Esophagus squamous epithelium (tissue), 5 donors: ENCODE results near the gene DLX6. TPM values are rescaled to one million over a fixed set of nuclear protein-coding genes. Genes with fewer than 3 reads are reported as not detected.

Experiments used
- DNase-seq: peaks from one replicate; lab custom pipeline; 2025; lab: John Stamatoyannopoulos, UW
- H3K27ac ChIP-seq, 4 donors: fragments of 200-600 bp; sonication (generic); one replicate each; pipeline ENCODE4 v1.5.1; 2016 to 2019; ENCODE audit warnings: mild to moderate bottlenecking in 1 of 4
- H3K27me3 ChIP-seq, 4 donors: fragments of 200-600 bp; sonication (generic); 1 replicate in 3 of 4; 2 replicates in 1 of 4; pipeline versions ENCODE4 v1.5.1 to v1.6.0; 2017 to 2021; ENCODE audit warnings: antibody characterized with exemption in 1 of 4
- H3K36me3 ChIP-seq, 3 donors: fragments of 200-600 bp; sonication (generic); one replicate each; pipeline ENCODE4 v1.5.1; 2016 to 2019
- H3K4me1 ChIP-seq, 3 donors: fragments of 200-600 bp; sonication (generic); one replicate each; pipeline ENCODE4 v1.5.1; 2017 to 2019
- H3K4me3 ChIP-seq, 4 donors: fragments of 200-600 bp; sonication (generic); 1 replicate in 3 of 4; 2 replicates in 1 of 4; pipeline ENCODE4 v1.5.1; 2016 to 2019; ENCODE audit warnings: mild to moderate bottlenecking in 2 of 4, moderate library complexity in 1 of 4
- H3K9me3 ChIP-seq, 3 donors: fragments of 200-600 bp; sonication (generic); one replicate each; pipeline ENCODE4 v1.5.1; 2016 to 2019
- POLR2A ChIP-seq, 4 donors: fragments of 450-650 bp; IDR thresholded peaks; one replicate each; pipeline ENCODE4 v1.6.1; 2017; ENCODE audit warnings: antibody characterized with exemption in 4 of 4, mild to moderate bottlenecking in 4 of 4, moderate library complexity in 3 of 4
- WGBS, 2 donors: methylation state at CpG; one replicate each; pipeline ENCODE4 v1.1.5; 2018; 5-methylcytosine and 5-hydroxymethylcytosine counted together
- intact Hi-C: fragments of 100-400 bp; cut with DNase I; formaldehyde crosslinking; loops from one replicate; pipeline ENCODE4 v1.15.0; 2022
- total RNA-seq, 4 donors: library from RNA; depleted of rRNA; stranded (reverse); fragments of >200 nt; gene quantifications; one replicate each; pipeline ENCODE4 v1.1.0, GENCODE V29; 2016
- TF ChIP-seq, protein P1 (sequence below), 6 experiments: fragments of 450-650 bp in 4 of 6; fragments of 200-600 bp in 2 of 6; sonication (generic) in 2 of 6; IDR thresholded peaks; one replicate each; pipeline ENCODE4 v1.5.1; 2016 to 2019; ENCODE audit warnings: antibody characterized with exemption in 6 of 6, mild to moderate bottlenecking in 4 of 6, moderate library complexity in 4 of 6
- donor health status: DM: yes; HTN: yes; CAD: no.

The DLX6 gene
- total RNA-seq, 4 donors from 2014 or later = not detected

DNA sequence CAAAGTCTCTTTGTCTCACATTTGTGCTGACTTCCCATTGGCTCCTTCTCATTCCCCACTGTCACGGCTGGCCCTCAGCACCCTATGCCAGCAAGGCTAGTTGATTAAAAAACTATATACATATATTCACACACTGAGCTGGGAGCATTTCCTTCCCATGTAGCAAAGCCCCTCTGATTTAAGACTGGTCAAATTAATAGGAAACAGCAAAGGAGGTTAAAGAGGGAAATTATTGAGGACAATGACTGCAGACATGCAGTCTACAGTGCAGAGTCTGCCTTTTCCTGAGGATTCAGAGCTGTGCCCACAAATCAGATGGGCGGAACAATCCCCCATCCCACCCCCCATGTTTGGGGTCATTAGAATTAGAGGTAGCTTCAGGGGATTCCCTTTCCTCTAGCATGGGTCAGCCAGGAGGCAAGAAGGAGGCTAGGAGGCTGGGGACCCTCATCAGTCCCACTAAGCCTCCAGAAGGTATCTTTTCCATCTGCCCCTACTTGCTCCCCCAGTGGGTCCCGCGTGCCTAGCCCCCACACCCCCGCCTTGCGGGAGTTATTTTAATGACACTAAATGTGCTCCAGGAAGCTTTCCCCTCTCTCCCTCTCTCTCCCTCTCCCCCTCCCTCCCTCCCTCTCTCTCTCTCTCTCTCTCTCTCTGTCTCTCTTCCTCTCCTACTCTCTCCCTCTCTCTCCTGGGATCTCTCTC, 9.8 kb upstream of the DLX6 start:
- no peak for TF ChIP-seq POLR2A (IDR thresholded peaks at IDR 0.05)
- TF ChIP-seq, protein P1, sequence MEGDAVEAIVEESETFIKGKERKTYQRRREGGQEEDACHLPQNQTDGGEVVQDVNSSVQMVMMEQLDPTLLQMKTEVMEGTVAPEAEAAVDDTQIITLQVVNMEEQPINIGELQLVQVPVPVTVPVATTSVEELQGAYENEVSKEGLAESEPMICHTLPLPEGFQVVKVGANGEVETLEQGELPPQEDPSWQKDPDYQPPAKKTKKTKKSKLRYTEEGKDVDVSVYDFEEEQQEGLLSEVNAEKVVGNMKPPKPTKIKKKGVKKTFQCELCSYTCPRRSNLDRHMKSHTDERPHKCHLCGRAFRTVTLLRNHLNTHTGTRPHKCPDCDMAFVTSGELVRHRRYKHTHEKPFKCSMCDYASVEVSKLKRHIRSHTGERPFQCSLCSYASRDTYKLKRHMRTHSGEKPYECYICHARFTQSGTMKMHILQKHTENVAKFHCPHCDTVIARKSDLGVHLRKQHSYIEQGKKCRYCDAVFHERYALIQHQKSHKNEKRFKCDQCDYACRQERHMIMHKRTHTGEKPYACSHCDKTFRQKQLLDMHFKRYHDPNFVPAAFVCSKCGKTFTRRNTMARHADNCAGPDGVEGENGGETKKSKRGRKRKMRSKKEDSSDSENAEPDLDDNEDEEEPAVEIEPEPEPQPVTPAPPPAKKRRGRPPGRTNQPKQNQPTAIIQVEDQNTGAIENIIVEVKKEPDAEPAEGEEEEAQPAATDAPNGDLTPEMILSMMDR (IDR thresholded peaks at IDR 0.05) = no peak
- Histone ChIP-seq H3K4me3 (no peak overlapping the region), H3K36me3 (no peaks in the 10 kb centered on the region), H3K4me1 (peaks cover 0 to 37% (median 0%) of the 10 kb centered on the region in 3 donors), H3K9me3 (peaks cover 0 to 5% (median 5%) of the 10 kb centered on the region in 3 donors), H3K27me3 (peaks cover 16 to 100% (median 58%) of the 10 kb centered on the region in 4 donors), H3K27ac (no peak overlapping the region)
- no peak for DNase-seq
- intact Hi-C loops = no loop called here
- WGBS, 2 donors = 10 to 16% methylated on average over 6 of the region's 6 CpGs

DNA sequence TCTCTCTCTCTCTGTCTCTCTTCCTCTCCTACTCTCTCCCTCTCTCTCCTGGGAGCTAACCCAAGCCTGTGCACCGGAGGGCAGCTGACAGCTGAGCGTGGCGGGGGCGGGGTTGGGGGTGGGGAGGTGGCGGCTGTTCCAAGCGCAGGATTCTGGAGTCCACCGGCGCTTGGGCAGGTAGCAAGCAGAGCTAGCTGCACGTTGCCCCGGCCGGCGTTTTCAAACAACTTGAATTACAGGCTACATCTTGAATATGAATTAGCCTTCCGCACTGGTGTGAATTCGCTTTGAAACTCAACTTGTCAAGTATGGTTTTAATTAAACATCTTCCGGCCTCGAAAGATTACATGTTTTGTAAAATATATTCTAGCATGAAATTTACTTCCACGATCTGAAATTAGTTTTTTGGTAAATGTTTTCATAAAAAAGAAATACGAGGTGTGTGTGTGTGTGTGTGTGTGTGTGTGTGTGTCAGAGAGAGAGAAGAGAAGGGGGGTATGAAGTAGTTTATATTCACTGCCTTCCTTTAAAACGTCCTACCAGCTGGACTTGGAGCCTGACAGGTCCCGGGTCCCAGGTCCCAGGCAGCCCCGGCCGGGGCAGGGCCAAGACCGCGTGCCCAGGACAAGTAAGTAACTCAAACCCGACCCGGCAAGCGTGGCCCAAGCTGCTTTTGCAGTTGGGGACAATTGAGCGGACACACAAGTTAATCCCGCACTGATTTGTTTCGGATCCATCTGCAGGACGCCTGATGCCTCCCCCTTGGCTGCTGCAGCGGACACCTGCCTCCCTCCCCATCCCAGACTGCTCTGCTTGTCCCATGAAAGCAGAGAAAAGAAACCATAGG, 9.0 kb upstream of the DLX6 start:
- peaks cover 0 to 37% (median 0%) of the 10 kb centered on the region in 3 donors for H3K4me1 ChIP-seq
- H3K9me3 ChIP-seq = peaks cover 0 to 5% (median 5%) of the 10 kb centered on the region in 3 donors
- 6 to 7% methylated on average over 24 to 26 of the region's 32 CpGs for WGBS, 2 donors
- intact Hi-C loops = no loop called here
- H3K27ac ChIP-seq = no peak overlapping the region
- no peak for DNase-seq
- no peaks in the 10 kb centered on the region for H3K36me3 ChIP-seq
- H3K4me3 ChIP-seq = no peak overlapping the region
- peaks cover 16 to 100% (median 59%) of the 10 kb centered on the region in 4 donors for H3K27me3 ChIP-seq
- TF ChIP-seq POLR2A (IDR thresholded peaks at IDR 0.05) = no peak
- TF ChIP-seq, protein P1 (IDR thresholded peaks at IDR 0.05) = no peak

DNA sequence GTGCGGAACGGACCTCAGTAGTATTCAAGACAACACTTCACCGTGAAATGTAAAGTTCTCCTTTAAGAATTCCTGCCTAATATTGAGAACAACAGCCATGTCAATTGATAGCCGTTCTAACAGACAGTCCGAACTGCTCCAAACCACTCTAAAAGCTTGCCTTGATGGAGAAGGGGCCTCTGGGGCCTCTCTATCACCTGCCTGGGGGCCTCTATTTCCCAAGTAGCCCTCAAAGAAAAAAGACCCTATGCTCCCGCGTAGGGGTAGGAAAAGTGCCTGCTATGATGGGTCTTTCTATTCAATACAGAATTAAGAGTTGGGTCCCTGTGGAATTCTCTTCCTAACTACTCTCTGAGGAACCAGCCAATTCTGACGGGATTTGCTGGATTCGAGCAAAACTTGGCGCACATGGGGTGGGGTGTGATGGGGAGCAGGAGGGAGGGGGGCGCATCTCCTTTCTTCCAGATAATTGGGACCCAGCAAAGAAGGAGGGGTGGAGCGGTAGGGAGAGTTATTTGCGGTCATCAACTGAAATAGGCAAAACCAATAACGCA, 8.3 kb upstream of the DLX6 start:
- Histone ChIP-seq H3K27me3 (peaks cover 16 to 100% (median 59%) of the 10 kb centered on the region in 4 donors), H3K36me3 (no peaks in the 10 kb centered on the region), H3K4me3 (no peak overlapping the region), H3K27ac (no peak overlapping the region), H3K9me3 (peaks cover 0 to 5% (median 5%) of the 10 kb centered on the region in 3 donors), H3K4me1 (peaks cover 0 to 36% (median 0%) of the 10 kb centered on the region in 3 donors)
- TF ChIP-seq, protein P1 (IDR thresholded peaks at IDR 0.05) = no peak
- DNase-seq = no peak
- 10 to 13% methylated on average over 11 to 12 of the region's 14 CpGs for WGBS, 2 donors
- intact Hi-C loops = no loop called here

DNA sequence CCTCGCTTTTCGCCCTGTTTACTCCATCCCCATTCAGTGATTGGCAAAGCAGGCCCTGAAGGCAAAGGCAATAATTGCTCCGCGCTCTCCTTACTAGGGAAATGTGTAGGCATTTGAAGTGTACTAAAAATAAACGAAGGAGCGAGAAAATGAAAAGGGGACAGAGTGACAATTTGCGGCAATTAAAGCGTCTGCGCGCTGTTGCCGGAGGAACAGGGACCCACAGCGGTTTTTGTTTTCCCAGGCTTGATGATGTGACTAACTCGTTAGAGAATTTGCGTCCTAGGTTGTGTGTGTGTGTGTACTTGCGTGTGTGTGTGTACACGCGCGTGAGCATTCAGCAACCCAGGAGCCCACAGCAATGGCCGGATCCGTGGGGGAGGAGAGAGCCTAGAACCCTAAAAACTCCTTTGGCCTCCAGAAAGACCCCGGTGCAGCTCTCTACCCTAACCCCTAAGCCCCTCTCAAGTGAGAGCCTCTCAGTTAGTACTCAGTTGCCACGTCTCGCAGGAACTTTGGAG, 7.8 kb upstream of the DLX6 start:
- no peak overlapping the region for H3K4me3 ChIP-seq
- no peak overlapping the region for H3K27ac ChIP-seq
- no peaks in the 10 kb centered on the region for H3K36me3 ChIP-seq
- DNase-seq = no peak
- 14 to 32% methylated on average over 18 to 23 of the region's 23 CpGs for WGBS, 2 donors
- peaks cover 16 to 100% (median 60%) of the 10 kb centered on the region in 4 donors for H3K27me3 ChIP-seq
- intact Hi-C loops = no loop called here
- no peak for TF ChIP-seq POLR2A (IDR thresholded peaks at IDR 0.05)
- TF ChIP-seq, protein P1 (IDR thresholded peaks at IDR 0.05) = no peak
- H3K4me1 ChIP-seq = peaks cover 0 to 31% (median 0%) of the 10 kb centered on the region in 3 donors
- peaks cover 0 to 5% (median under 1%) of the 10 kb centered on the region in 3 donors for H3K9me3 ChIP-seq
